Measurements from ENCODE around the gene DGKH.
"Not testable (repeated sequence)": the region's sequence is repeated elsewhere in the genome, so short reads cannot be mapped to it uniquely, and the experiment has no call there.

DNA sequence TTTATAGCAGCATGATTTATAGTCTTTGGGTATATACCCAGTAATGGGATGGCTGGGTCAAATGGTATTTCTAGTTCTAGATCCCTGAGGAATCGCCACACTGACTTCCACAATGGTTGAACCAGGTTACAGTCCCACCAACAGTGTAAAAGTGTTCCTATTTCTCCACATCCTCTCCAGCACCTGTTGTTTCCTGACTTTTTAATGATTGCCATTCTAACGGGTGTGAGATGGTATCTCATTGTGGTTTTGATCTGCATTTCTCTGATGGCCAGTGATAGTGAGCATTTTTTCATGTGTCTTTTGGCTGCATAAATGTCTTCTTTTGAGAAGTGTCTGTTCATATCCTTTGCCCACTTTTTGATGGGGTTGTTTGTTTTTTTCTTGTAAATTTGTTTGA lies 114.9 kb downstream of the DGKH start:
- TF ChIP-seq, protein P1, sequence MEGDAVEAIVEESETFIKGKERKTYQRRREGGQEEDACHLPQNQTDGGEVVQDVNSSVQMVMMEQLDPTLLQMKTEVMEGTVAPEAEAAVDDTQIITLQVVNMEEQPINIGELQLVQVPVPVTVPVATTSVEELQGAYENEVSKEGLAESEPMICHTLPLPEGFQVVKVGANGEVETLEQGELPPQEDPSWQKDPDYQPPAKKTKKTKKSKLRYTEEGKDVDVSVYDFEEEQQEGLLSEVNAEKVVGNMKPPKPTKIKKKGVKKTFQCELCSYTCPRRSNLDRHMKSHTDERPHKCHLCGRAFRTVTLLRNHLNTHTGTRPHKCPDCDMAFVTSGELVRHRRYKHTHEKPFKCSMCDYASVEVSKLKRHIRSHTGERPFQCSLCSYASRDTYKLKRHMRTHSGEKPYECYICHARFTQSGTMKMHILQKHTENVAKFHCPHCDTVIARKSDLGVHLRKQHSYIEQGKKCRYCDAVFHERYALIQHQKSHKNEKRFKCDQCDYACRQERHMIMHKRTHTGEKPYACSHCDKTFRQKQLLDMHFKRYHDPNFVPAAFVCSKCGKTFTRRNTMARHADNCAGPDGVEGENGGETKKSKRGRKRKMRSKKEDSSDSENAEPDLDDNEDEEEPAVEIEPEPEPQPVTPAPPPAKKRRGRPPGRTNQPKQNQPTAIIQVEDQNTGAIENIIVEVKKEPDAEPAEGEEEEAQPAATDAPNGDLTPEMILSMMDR (IDR thresholded peaks at IDR 0.05) = not testable (repeated sequence)
- TF ChIP-seq POLR2AphosphoS5, POLR2A (IDR thresholded peaks at IDR 0.05): not testable (repeated sequence)

Data from upper lobe of left lung (tissue), 4 donors.